Mucosa of descending colon (tissue), 3 donors: ENCODE data around the gene INPP4B. TPM values are rescaled to one million over a fixed set of nuclear protein-coding genes. Genes with fewer than 3 reads are reported as not detected.
A peak's percentile ranks its signal among the peaks of the same experiment; 100 is the strongest.

Experiments
- ATAC-seq: fragments of 200-7000 bp; cut with Tn5 transposase; one replicate; pipeline ENCODE4 v1.9.1; 2020; ENCODE audit warnings: mild to moderate bottlenecking, moderate library complexity
- DNase-seq, 3 donors: peaks; one replicate each; pipeline ENCODE4 v3.0.0-alpha.2; 2020
- H3K36me3 ChIP-seq: fragments of 200-600 bp; one replicate; pipeline ENCODE4 v1.8.0; 2021; ENCODE audit warnings: low read depth, mild to moderate bottlenecking
- H3K4me1 ChIP-seq: fragments of 200-600 bp; one replicate; pipeline ENCODE4 v1.8.0; 2021; ENCODE audit warnings: low read depth, mild to moderate bottlenecking
- H3K4me3 ChIP-seq: fragments of 200-600 bp; one replicate; pipeline ENCODE4 v1.8.0; 2021; ENCODE audit warnings: mild to moderate bottlenecking
- H3K9me3 ChIP-seq: fragments of 200-600 bp; one replicate; pipeline ENCODE4 v1.8.0; 2021; ENCODE audit warnings: mild to moderate bottlenecking
- intact Hi-C, 2 donors: fragments of 100-400 bp; cut with DNase I in 1 of 2; cut with micrococcal nuclease in 1 of 2; formaldehyde crosslinking; loops; one replicate each; pipeline versions ENCODE4 v1.11.0 to v1.11.1; 2022; cut with DNase I, micrococcal nuclease
- total RNA-seq, 3 donors: library from RNA; stranded (reverse); fragmentation: NEBNext Ultra II Directional in 2 of 3; extraction: Animal tissue kit (Norgen Biotek cat#: 25700) in 2 of 3; gene quantifications; one replicate each; pipeline versions ENCODE4 v1.2.1 to v1.2.4, GENCODE V29; 2021 to 2023
- TF ChIP-seq, protein P1 (sequence below): fragments of 200-600 bp; IDR thresholded peaks from one replicate; pipeline ENCODE4 v1.8.0; 2022; ENCODE audit warnings: antibody characterized with exemption, mild to moderate bottlenecking
- donor health status: DM: no; HTN: no; CAD: no; lungs with moderate emphysema.
- donor health status: DM: no; HTN: no; CAD: no.
- donor health status: DM: no; HTN: yes; CAD: no.

The INPP4B gene
- total RNA-seq, 3 donors from 2014 or later, result 22.2 to 27.3 (median 24.1) TPM

DNA sequence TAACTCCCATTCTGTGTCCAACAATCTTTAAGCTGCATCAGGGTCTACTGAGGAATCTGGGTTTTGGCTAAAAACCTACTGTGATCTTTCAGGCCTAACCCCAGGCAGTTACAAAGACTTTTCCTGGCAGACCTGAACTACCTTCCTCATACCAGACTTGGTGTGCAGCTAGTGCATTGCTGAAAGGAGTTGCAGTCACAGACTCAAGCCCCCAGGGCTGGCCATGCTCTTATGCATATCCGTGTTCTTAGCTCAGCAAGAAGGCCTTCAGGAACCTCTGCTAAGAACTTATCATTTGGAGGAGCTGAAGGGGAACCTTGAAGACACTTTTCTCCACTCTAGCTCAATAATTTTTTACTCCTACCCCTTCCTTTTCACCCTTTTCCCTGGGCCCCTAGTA is 147.5 kb downstream of the INPP4B start:
- ATAC-seq (no peak), DNase-seq (no peak)
- intact Hi-C loops, result no loop called here
- peaks cover 2% of the 10 kb centered on the region for H3K4me1 ChIP-seq
- H3K4me3 ChIP-seq, result no peak overlapping the region
- H3K9me3 ChIP-seq, result no peaks in the 10 kb centered on the region
- TF ChIP-seq, protein P1, sequence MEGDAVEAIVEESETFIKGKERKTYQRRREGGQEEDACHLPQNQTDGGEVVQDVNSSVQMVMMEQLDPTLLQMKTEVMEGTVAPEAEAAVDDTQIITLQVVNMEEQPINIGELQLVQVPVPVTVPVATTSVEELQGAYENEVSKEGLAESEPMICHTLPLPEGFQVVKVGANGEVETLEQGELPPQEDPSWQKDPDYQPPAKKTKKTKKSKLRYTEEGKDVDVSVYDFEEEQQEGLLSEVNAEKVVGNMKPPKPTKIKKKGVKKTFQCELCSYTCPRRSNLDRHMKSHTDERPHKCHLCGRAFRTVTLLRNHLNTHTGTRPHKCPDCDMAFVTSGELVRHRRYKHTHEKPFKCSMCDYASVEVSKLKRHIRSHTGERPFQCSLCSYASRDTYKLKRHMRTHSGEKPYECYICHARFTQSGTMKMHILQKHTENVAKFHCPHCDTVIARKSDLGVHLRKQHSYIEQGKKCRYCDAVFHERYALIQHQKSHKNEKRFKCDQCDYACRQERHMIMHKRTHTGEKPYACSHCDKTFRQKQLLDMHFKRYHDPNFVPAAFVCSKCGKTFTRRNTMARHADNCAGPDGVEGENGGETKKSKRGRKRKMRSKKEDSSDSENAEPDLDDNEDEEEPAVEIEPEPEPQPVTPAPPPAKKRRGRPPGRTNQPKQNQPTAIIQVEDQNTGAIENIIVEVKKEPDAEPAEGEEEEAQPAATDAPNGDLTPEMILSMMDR, result no peak
- no peaks in the 10 kb centered on the region for H3K36me3 ChIP-seq

- TF ChIP-seq, protein P1, result no peak
- ATAC-seq (no peak), DNase-seq (no peak)
- peaks cover 2% of the 10 kb centered on the region for H3K4me1 ChIP-seq
- no peak overlapping the region for H3K4me3 ChIP-seq
- H3K9me3 ChIP-seq, result no peaks in the 10 kb centered on the region
- intact Hi-C loops, result no loop called here
- H3K36me3 ChIP-seq, result no peaks in the 10 kb centered on the region
These were observed 148.2 kb downstream of the INPP4B start for GRCh38 chr4:142697928-142698327.

DNA sequence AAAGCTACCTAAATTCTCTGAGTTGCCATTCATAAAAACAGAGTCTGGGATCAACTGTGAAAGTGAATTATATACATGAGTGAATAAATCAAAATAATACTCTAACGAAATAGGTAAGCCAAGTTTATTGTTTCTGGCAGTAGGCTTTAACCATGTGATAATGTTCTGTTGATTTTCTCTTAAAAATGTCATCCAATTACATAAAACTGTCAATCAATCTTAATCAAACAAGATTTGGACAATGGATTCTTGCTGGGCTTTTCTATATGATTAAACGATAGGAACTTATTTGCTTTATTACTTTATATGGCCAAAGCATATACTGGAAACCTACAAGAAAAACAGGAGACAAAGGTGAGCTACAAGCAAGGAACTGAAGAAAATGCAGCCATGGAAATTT is 148.8 kb downstream of the INPP4B start:
- TF ChIP-seq, protein P1, result no peak
- intact Hi-C loops, result no loop called here
- peaks cover 2% of the 10 kb centered on the region for H3K4me1 ChIP-seq
- no peaks in the 10 kb centered on the region for H3K9me3 ChIP-seq
- H3K4me3 ChIP-seq, result no peak overlapping the region
- no peaks in the 10 kb centered on the region for H3K36me3 ChIP-seq
- DNase-seq (no peak), ATAC-seq (peak; percentile 15)

GRCh38 chr4:142696334-142697122 is 149.6 kb downstream of the INPP4B start:
- ATAC-seq (peak; percentile 76), DNase-seq (peak in 1 of 3 donors; percentile 15)
- H3K4me1 ChIP-seq, result peaks cover 2% of the 10 kb centered on the region
- H3K36me3 ChIP-seq, result no peaks in the 10 kb centered on the region
- TF ChIP-seq, protein P1, result no peak
- H3K4me3 ChIP-seq, result no peak overlapping the region
- no peaks in the 10 kb centered on the region for H3K9me3 ChIP-seq
- intact Hi-C loops, result no loop called here

GRCh38 chr4:142690406-142691163 is 155.5 kb downstream of the INPP4B start:
- TF ChIP-seq, protein P1, result no peak
- intact Hi-C loops, result no loop called here
- ATAC-seq, result no peak

More at GRCh38 chr4:142690406-142691163, 155.5 kb downstream of the INPP4B start:
- DNase-seq, result no peak
- Histone ChIP-seq H3K4me1 (no peaks in the 10 kb centered on the region), H3K4me3 (no peak overlapping the region), H3K9me3 (no peaks in the 10 kb centered on the region), H3K36me3 (no peaks in the 10 kb centered on the region)
